HG03135 (cell line): ENCODE data around the gene PI4KA.
"Not testable (repeated sequence)": the region's sequence is repeated elsewhere in the genome, so short reads cannot be mapped to it uniquely, and the experiment has no call there.

Experiments used
- ATAC-seq: cut with Tn5 transposase; IDR thresholded peaks from one replicate; pipeline ENCODE4 v1.9.1; 2021; ENCODE audit warnings: mild to moderate bottlenecking, moderate library complexity; ENCODE audit not compliant: unreplicated experiment

PI4KA gene

DNA sequence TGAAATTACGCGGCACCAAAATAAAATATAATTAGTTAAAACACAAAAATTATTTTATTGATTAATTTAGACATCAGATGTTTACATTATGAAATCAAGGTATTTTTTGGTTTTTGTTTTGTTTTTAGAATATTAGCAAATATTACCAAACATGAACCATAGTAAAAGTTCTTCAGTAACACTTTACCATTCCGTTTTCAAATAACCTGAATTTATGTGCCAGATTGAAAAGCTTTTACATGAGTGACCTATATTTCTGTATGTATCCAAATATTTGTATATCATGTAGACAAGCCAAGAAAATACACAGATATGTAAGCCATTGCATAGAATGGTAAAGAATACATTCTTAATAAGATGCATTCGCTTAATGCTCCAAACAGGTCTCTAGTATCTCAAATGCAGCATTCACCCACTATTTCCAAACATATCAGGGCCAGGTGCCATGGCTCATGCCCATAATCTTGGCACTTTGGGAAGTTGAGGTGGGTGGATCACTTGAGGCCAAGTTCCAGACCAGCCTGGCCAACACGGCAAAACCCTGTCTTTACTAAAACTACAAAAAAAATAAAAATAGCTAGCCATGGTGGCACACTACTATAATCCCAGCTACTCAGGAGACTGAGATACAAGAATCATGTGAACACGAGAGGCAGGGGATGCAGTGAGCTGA is 187.1 kb downstream of the PI4KA start:
- no peak for ATAC-seq

DNA sequence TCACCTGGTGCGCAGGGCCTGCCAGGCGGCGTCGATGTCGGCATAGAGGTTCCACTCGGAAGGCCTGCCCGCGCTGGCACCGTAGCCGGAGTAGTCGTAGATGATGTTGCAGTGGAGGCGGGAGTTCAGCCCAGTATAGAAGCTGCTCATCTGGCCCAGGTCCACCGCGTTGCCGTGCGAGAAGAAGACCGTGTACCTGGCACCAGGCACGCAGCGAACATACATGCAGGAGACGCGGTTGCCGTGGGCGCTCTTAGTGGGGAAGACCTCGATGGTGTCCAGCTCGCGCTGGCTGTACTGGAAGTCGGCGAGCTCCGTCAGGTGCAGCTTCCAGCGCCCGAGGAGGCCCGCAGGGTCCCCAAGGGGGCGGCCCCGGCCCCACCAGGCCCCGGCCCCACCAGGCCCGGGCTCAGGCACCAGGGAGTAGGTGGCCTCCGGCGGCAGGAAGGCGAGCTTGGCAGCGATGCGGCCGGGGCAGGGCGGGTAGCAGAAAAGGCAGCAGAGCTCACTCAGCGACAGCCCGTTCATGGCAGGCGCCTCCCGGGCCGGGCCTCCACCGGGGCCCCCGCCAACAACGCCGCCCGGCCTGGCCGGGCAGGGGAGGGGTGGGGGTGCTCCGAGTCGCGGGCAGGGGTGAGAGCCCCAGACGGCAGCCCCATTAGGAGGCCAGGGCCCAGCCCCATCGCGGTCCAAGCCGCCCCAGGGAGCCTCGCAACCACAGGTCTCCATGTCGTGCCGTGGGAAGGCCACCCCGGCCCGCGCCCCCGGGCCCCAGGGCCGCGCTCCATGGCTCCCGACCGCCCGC is 188.0 kb downstream of the PI4KA start:
- ATAC-seq: not testable (repeated sequence)

GRCh38 chr22:20669884-20670283 is 188.7 kb downstream of the PI4KA start:
- not testable (repeated sequence) for ATAC-seq

- ATAC-seq: not testable (repeated sequence)
Observed at GRCh38 chr22:20669471-20669870, 189.1 kb downstream of the PI4KA start.

DNA sequence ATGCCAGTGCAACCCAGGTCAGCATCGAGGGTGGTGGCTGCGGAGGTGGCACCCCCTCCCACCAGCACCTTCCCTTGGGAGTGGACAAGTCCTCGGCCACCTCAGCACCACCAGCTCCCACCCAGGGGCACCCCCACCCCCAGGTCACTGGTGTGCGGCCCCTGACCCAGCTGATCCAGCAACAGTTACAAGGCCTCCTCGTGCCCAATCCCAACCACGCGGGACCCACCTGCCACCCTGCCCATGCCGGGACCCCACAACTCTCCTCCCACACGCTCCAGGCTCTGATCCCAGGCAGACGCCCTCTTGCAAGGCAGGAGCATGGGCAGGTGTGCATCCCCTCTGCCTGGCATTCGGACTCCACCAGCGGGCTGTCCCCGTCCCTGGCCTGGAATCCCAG is 189.8 kb downstream of the PI4KA start:
- ATAC-seq: not testable (repeated sequence)

GRCh38 chr22:20668226-20668625 is 190.4 kb downstream of the PI4KA start:
- not testable (repeated sequence) for ATAC-seq

DNA sequence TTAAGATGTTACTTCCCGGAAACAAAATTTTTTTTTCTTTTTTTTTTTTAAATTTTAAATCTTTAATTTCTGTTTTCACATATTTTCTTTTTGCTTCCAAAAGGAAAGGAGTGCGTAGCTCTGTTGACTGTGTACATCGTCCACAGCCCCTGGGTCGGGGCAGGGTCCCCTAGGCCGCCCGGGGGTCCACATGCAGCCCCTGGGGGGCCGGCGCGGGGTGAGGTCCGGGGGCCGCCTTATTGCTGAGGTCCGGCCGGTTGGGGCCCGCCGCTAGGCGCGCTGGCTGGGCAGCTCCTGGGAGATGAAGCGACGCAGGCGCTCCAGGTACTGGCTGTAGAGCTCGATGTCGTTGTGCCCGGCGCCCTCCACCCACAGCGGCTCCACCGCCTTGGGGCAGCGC is 191.1 kb downstream of the PI4KA start:
- not testable (repeated sequence) for ATAC-seq

- no peak for ATAC-seq
Observed at GRCh38 chr22:20666560-20666959, 192.1 kb downstream of the PI4KA start.

DNA sequence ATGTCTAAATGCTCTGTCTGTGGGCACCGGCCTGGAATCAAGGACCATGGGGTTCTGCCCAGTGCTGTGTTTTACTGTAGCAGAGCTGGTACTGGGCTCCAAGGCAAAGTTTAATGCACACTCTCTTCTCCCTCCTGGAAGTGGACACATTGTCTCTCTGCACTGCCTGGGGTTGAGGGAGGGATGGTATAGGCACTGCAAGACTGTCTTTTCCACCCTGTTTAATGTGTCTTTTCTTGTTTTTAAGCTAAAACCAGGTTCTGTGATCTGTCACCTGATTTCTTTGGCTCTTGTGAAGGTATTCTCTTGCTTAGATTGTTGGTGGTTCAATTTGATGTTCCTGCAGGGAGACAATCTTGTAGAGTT is 194.0 kb downstream of the PI4KA start:
- ATAC-seq: no peak

DNA sequence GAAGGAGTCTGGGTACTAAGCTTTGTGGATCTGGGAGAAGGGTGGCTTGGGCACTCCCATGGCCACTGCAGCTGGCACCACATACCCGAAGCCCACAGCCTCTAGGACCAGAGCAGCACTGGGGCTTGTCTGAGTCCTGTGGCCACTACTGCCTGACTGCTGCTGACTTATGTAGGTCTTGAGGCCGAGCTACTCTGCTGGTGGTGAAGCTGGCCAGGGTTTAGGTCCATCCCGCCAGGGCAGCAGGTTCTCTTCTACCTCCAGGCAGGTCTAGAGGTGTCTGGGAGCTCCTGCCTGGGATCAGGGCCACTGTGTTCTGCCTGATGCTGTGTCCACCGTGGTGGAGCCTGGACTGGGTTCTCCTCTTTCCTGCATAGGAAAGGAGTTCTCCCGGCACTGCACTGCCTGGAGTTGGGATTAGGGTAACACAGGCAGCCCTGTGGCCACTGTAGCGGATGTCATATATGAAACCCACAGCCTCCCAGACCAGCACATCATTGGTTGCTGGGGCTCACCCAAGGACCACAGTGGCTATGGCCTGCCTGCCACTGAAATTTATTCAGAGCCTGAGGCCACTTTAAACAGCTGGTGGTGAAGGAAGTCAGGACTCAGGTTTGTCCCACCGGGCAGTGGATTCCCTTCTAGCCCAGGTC is 194.5 kb downstream of the PI4KA start:
- no peak for ATAC-seq

- no peak for ATAC-seq
Observed at GRCh38 chr22:20663137-20663828, 195.3 kb downstream of the PI4KA start.

DNA sequence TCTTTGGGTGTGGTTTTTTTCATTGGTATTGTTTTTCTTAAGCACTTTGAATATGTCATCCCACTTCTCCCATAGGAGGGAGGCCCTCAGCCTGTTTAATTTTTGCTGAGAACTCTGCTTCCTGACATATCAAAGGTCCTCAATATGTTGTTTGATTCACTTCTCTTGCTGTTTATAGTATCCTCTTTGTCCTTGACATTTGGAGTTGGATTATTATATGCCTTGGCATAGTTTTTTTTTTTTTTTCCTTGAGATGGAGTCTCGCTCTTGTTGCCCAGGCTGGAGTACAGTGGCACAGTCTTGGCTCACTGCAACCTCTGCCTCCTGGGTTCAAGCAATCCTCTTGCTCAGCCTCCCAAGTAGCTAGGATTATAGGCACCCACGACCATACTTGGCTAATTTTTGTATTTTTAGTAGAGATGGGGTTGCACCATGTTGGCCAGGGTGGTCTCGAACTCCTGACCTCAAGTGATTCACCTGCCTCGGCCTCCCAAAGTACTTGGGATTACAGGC is 196.0 kb downstream of the PI4KA start:
- ATAC-seq: not testable (repeated sequence)

- no peak for ATAC-seq
Observed at GRCh38 chr22:20661473-20661872, 197.1 kb downstream of the PI4KA start.

- no peak for ATAC-seq
Observed at GRCh38 chr22:20660441-20661054, 198.1 kb downstream of the PI4KA start.

GRCh38 chr22:20659920-20660319 is 198.7 kb downstream of the PI4KA start:
- no peak for ATAC-seq

DNA sequence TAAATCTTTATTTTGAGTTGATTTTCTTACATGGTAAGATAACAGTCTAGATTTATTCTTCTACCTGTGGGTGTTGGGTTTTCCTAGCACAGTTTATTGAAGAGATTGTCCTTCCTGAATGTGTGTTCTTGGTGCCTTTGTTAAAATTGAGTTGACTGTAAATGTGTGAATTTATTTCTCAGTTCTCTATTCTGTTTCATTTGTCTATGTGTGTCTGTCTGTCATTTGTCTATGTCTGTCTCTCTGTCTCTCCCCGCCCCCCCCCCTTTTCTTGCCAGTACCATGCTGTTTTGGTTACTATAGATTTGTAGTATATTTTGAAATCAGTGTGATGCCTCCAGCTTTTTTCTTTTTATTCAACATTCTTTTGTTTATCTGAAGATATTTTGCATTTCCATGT is 199.4 kb downstream of the PI4KA start:
- ATAC-seq: no peak

DNA sequence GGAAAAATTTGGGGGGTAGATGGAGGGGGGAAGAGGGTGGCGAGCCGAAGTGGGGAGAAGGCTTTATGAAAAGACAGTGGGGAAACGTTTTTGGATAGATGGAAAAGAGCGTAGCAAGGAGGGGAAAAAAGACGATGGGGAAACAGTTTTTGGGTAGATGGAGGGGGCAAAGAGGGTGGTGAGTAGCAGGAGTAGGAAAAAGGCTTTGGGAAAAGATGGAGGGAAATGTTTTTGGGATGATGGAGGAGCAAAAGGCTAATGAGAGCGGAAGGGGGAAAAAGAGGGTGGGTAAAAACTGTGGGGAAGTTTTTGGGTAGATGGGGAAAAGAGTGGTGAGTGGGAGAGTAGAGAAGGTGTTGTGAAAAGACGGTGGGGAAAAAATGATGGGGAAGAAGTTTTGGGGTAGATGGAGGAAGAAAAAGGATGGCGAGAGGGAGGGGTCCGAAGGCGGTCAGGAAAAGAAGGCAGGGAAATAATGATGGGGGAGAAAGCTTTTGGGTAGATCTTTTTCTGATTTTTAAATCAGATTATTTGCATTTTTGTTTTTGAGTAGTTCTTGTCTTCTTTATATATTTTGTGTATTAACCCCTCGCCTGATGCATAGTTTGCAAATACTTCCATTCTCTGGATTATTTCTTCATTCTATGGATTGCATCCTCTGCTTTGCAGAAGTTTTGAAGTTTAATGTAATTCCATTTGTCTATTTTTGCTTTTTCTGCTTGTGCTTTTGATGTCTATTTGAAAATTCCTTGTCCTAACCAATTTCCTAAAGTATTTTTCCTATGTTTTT is 200.0 kb downstream of the PI4KA start:
- ATAC-seq: no peak

DNA sequence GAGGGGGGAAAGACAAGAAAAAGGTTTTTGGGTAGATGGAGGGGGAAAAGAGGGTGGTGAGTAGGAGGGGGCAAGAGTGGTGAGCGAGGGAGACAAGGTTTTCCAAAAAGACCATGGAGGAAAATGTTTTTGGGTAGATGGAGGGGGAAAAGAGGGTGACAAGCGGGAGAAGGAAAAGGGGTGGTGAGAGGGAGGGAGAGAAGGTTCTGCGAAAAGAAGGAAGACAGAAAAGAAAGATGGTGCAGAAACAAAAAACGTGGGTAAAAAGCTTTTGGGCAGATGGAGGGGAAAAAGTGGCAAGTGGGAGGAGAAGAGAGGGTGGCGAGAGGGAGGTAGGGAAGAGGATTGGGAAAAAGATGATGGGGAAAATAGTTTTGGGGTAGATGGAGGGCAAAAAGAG is 200.6 kb downstream of the PI4KA start:
- ATAC-seq: no peak
